Motor neuron (in vitro differentiated cells): Measurements from ENCODE around the gene RASGEF1C. TPM values are rescaled to one million over a fixed set of nuclear protein-coding genes. Genes with fewer than 3 reads are reported as not detected.

Source experiments
- ATAC-seq, 8 experiments: fragments of 200-7000 bp; cut with Tn5 transposase; replicated peaks in 6 of 8; 2 replicates each; pipeline ENCODE4 v1.8.0; 2021; ENCODE audit warnings: mild to moderate bottlenecking in 8 of 8, moderate library complexity in 8 of 8
- H3K27ac ChIP-seq, 2 donors: fragments of 250-450 bp; sonication (Bioruptor Pico); 2 replicates each; pipeline ENCODE4 v1.9.0; 2021; ENCODE audit warnings: antibody characterized with exemption in 2 of 2, mild to moderate bottlenecking in 2 of 2, moderate library complexity in 1 of 2
- H3K4me1 ChIP-seq, 2 donors: fragments of 250-450 bp; sonication (Bioruptor Pico); replicated peaks in 1 of 2; 2 replicates each; pipeline ENCODE4 v1.6.1; 2021; ENCODE audit warnings: antibody characterized with exemption in 2 of 2, mild to moderate bottlenecking in 2 of 2, moderate library complexity in 1 of 2
- H3K4me3 ChIP-seq, 5 donors: fragments of 250-450 bp; sonication (Bioruptor Pico); 2 replicates each; pipeline ENCODE4 v1.9.0; 2021; ENCODE audit warnings: antibody characterized with exemption in 5 of 5, mild to moderate bottlenecking in 5 of 5, moderate library complexity in 4 of 5
- WGBS, 10 experiments: fragments of 450-650 bp; shearing (Covaris generic); methylation state at CpG; one replicate each; pipeline ENCODE4 v1.0.0; 2022; 5-methylcytosine and 5-hydroxymethylcytosine counted together
- in situ Hi-C, 9 experiments: fragments of 400-800 bp; cut with MboI; loops; one replicate each; pipeline ENCODE4 v1.15.0; 2021; ENCODE audit warnings: low sequenced_read_pairs in 9 of 9, low pct_unique_long_range_greater_than_20kb in 2 of 9; ENCODE audit not compliant: unreplicated experiment in 9 of 9
- total RNA-seq, 8 experiments: library from RNA; unstranded; fragments of 300-600 nt; gene quantifications; 2 replicates each; pipeline versions ENCODE4 v1.2.3 to v1.2.4, GENCODE V29; 2022

Gene RASGEF1C
- total RNA-seq, 8 experiments from 2014 or later: 1.2 to 3.3 (median 1.3) TPM; not detected in 3

DNA sequence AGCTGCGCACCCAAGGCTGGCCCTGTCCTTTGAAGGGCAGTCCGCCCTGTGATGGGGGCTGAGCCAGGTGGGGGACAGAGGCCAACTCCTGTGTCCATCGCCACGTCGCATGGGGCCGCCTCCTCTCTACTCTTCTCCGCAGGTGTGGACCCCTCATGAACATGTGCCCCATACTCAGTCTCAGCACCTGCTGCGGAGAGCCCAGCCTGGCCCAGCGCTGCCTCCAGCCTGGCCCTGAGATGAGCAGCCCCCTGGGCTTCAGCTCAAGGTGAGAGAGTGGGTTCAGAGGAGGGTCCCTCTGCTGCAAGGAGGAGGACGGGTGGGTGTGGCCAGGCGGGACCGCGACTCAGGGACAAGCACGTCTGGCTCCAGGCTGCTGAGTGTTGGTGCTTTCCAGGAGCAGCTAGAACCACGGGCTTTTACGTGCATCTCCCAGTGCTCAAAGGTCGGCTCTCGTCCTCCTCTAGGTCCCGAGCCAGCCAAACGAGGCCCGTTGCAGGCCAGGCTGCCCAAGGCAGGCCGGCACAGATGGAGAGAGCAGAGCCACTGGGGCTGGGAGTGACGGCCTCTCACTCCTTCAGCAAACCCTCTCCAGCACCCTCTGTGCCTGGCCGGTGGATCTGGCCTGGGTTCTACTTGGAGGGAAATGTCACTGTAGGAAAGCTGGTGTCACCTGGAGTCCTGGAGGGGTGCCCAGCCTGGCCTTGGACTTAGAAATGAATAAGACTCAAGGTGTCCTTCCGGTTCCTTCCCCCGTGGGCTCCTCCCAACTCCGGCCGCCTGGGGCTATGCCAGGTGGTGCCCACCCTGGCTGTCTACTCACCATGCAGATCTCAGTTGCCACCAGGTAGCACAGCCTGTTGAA is 88.5 kb downstream of the RASGEF1C start:
- Histone ChIP-seq H3K4me1 (peaks cover 11 to 14% of the 10 kb centered on the region in 2 donors), H3K4me3 (no peak overlapping the region), H3K27ac (no peak overlapping the region)
- ATAC-seq: no peak
- in situ Hi-C loops: no loop called here
- 63 to 100% (median 100%) methylated on average over 1 to 7 of the region's 28 CpGs; no CpG with 5 or more reads in 5 of the 10 experiments for WGBS, 10 experiments

DNA sequence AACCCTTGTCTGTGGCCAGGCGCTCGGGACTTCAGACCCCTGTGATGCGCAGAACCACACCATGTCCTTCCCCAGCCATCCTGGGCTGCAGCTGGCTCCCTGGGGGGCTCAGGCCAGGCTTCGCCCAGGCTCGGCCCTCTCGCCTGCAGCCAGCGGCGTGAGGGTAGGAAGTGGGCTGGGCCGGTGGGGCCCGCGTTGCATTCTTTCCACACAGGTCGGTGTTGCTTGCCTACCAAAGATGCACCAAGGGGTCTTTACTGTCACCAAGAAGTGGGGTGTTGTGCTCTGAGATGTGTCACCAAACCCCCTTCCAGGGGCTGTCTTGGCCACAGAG is 89.1 kb downstream of the RASGEF1C start:
- 100% methylated on average over 1 of the region's 12 CpGs; no CpG with 5 or more reads in 9 of the 10 experiments for WGBS, 10 experiments
- in situ Hi-C loops: no loop called here
- ATAC-seq: no peak
- H3K4me3 ChIP-seq: no peak overlapping the region
- peaks cover 11 to 14% of the 10 kb centered on the region in 2 donors for H3K4me1 ChIP-seq
- no peak overlapping the region for H3K27ac ChIP-seq

DNA sequence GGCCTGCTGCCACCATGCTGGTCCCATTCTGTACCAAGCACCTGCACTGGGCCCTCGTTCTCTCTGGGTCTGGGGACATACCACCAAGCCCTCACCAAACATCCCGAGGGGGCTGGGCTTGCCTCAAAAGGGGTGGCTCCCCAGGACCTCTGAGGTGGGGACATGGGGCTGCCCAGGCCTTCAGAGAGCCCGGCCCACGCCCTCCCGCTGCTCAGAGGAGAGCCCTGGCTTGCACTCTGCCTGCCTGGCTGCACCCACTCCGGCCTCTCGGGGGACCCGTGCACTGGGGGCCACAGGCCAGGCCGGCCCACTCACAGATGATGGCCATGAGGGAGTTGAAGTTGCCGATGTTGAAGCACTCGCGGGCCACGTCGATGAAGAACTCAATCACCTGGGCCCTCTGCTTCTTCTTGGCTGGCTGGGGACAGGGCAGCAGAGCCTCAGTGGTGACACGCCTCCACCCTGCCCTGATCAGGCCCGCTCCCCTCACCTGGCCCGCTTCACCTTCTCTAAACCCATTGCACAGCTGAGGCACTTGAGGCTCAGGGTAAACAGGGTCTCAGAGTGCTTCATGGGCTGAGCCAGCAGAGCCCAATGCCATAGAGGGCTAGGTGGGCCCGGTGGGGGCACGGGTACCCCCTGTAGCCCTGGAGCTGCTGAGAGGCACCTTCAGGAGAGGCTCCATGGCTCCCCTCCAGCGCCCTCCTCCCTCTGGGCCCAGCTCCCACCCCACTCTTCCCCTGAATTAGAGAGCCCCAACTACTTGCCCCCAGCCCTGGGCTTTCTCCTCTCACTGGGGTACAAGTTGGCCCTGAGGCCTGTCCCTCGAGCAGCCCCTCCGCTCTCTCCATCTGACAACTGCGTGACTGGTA is 89.7 kb downstream of the RASGEF1C start:
- 80 to 98% (median 95%) methylated on average over 1 to 8 of the region's 23 CpGs; no CpG with 5 or more reads in 7 of the 10 experiments for WGBS, 10 experiments
- H3K27ac ChIP-seq: no peak overlapping the region
- ATAC-seq: no peak
- H3K4me3 ChIP-seq: no peak overlapping the region
- peaks cover 11 to 14% of the 10 kb centered on the region in 2 donors for H3K4me1 ChIP-seq
- in situ Hi-C loops: no loop called here

DNA sequence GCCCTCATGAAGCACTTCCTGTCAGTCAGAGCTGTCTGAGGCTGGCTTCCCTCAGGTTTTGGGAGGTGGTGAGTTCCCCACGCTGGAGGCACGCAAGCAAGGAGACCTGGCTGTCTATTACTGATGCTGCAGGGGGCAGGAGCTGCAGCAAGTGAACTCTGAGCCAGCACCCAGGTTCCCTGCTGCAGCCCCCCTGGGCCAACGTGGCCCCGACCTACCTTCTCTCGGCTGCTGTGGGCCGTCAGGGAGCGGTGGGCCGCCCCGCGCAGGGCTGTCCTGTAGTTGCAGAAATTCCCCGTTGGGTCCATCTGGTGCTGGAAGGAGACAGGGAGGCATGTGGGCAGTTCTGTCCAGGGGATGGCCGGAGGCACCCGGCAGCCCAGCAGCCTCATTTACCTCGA is 90.6 kb downstream of the RASGEF1C start:
- no peak overlapping the region for H3K4me3 ChIP-seq
- ATAC-seq: no peak
- peaks cover 11 to 14% of the 10 kb centered on the region in 2 donors for H3K4me1 ChIP-seq
- H3K27ac ChIP-seq: no peak overlapping the region
- WGBS, 10 experiments: 60 to 85% (median 80%) methylated on average over 1 to 5 of the region's 14 CpGs; no CpG with 5 or more reads in 5 of the 10 experiments
- in situ Hi-C loops: no loop called here

DNA sequence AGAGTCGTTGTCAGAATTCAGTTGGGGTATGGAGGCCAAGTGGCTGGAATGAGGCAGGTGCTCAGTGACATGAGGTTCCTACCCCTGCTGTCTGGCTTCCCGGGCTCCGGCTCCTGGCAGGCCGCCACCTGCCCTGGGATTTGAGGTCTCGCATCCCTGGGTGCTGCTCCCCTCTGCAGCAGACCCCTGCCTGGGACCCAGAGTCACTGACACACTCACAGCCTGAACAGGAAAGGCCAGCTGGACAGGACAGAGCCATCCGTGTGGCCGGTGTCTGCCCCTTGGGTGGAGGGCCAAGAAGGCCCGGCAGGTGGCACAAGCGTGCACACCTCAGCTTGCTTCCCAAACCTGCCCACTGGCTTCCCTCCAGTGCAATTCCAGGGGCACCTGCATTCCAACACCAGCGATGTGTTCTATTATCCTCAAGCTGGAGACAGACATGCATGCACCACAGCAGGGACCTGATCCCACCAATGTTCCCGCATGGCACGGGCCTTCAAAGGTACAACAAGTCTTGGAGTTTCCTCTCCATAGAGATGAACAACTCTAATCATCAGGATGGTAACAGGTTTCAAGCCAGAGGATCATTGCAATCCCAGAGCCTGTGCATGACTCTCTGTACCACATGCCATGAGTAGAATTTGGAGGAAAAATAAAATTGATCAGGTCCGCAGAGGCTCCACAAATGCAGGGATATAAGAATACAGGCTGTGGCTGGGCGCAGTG is 91.8 kb downstream of the RASGEF1C start:
- H3K4me3 ChIP-seq: no peak overlapping the region
- peak in 1 of 8 experiments; percentile 61 for ATAC-seq
- no peak overlapping the region for H3K27ac ChIP-seq
- WGBS, 10 experiments: 40 to 100% (median 95%) methylated on average over 1 to 7 of the region's 14 CpGs; no CpG with 5 or more reads in 3 of the 10 experiments
- in situ Hi-C loops: no loop called here
- peaks cover 11 to 14% of the 10 kb centered on the region in 2 donors for H3K4me1 ChIP-seq

DNA sequence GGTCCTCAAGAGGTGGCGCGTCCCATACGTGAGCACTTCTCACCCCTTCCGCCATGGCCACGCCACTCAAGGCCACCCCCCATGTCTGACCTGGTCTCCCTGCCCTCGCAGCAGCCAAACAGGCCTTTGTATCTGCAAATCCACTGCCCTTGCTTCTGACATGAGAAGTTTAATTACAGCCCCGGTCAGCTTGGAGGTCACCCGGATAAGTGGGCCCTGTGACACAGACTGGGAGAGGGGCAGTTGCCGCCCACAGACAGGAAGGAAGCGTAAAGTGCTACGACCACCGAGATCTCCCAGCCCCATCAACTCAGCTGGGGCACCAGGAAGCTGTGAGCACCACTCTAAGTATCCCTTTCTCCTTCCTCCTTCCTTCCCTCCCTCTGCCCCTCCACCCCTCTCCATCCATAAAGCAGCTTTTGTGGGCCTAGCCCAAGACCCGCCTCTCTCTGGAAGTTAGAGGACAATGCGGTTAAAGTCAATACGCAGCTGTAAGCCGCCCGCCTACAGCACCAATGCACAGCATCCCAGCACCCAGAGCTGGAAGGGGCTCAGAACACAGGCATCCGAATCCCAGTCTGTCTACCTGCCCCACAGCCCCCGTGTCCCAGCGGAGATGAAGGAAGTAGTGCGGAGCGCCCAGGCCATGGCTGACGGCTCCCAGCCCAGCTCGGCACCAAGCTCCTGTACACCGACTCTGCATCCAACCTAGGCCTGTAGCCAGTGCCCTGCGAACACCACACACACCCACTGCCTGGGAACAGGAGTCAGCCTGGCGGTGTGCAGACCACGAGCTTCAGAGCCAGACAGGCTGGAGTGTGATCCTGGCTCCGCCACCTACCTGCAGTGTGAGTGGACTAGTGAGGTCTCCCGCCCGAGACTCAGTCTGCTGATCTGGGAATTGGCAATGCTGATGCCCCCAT is 92.7 kb downstream of the RASGEF1C start:
- H3K4me3 ChIP-seq: no peak overlapping the region
- ATAC-seq: peak in 4 of 8 experiments; percentile 25 to 47 (median 33)
- WGBS, 10 experiments: 40 to 100% (median 70%) methylated on average over 1 to 7 of the region's 31 CpGs; no CpG with 5 or more reads in 6 of the 10 experiments
- in situ Hi-C loops: no loop called here
- no peak overlapping the region for H3K27ac ChIP-seq
- H3K4me1 ChIP-seq: peaks cover 6 to 12% of the 10 kb centered on the region in 2 donors

DNA sequence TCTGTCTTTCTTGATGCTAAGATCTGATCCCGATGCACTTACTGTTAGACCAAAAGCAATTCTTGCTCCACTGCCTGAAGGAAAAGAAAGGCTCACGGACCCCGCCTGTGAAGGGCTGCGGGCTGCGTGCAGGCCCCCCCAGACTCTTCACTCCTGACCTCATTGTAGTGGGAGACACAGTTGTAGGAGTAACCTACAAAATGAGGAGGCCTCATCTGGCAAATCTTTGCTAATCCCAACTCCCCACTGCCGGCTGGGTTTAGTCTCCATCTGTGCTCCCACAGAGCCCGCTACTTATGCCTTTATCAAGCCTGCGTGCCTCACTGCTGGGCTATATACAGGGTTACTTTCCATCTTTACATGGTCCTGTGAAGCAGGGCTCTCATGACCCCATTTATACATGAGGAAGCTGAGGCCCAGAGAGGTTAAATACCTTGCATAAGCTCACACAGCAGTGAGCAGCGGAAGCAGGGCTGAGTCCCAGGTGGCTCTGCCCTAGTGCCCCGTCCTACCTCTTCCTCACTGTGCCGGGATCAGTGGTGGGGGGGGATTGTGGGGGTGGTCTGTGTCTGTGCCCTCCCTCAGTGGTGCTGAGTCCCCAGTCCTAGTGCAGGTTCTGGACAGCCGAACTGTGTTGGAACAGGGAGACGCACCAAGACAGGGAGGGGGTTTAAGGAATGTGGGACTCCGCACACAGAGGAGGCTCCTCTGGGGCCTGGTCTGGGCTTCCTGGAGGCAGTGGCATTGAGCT is 93.5 kb downstream of the RASGEF1C start:
- in situ Hi-C loops: no loop called here
- H3K27ac ChIP-seq: no peak overlapping the region
- peak in 2 of 8 experiments; percentile 3 to 14 for ATAC-seq

DNA sequence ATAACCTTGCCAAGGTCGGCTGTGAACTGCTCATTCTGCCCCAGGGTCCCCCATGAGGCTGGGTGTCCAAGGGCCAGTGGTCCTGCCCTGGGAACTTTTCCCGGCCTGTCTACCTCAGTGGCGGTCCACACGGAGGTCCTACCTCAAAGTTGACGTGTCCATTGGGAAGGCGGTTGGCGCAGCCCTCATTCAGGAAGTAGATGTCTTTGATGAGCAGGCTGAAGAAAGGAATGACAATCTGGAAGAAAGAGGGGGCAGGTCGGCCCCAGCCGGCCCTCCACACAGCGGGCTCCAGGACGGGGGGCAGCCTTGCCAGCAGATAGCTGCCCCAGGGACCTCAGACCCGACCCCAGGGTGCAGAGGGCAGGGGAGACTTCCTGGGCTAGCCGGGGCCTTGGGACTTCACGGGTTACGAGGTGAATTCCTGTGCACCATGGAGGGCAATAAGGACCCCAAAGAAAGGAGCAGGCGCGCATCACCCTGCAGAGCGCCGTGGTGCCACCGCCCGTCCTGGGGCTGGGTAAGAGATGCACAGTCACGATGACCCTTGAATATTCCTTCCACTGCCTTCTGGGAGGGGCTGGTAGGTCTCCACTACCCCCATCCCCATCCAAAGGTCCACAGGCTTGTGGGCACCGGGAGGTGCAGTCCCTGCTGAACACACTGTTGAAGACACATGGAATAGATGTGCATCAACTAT is 94.6 kb downstream of the RASGEF1C start:
- Histone ChIP-seq H3K4me3 (no peak overlapping the region), H3K27ac (no peak overlapping the region), H3K4me1 (peaks cover 6 to 12% of the 10 kb centered on the region in 2 donors)
- WGBS, 10 experiments: 70 to 96% (median 92%) methylated on average over 1 to 9 of the region's 23 CpGs; no CpG with 5 or more reads in 5 of the 10 experiments
- in situ Hi-C loops: no loop called here
- no peak for ATAC-seq

More for the DNA sequence above, 93.5 kb downstream of the RASGEF1C start:
- H3K4me3 ChIP-seq: no peak overlapping the region
- peaks cover 6 to 12% of the 10 kb centered on the region in 2 donors for H3K4me1 ChIP-seq
- 69 to 96% (median 86%) methylated on average over 1 to 6 of the region's 14 CpGs; no CpG with 5 or more reads in 2 of the 10 experiments for WGBS, 10 experiments

DNA sequence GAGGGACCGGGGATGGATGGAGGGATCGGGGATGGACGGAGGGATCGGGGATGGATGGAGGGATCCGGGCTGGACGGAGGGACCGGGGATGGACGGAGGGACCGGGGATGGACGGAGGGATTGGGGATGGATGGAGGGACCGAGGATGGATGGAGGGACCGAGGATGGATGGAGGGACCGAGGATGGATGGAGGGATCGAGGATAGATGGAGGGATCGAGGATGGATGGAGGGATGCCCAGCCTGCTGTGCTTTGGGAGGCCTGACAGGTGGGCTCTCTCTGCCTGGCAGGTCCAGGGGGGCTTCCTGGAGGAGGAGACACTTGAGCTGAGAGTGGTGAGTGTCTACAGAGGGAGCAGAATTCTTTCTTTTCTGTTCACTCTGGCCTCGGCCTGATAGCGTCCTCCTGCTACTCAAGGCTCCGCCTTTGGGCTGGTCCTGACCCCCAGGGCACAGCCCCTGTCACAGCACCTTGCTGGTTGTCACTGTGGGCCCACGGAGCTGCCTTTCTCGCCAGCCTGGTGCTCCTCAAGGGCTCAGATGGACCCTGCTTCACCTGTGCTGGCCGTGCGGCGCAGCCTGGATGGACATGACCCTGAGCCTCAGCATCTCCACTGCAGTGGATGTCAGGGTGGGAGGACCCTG is 95.2 kb downstream of the RASGEF1C start:
- peaks cover 6 to 12% of the 10 kb centered on the region in 2 donors for H3K4me1 ChIP-seq
- H3K4me3 ChIP-seq: no peak overlapping the region
- in situ Hi-C loops: no loop called here
- no peak for ATAC-seq
- no peak overlapping the region for H3K27ac ChIP-seq
- 40 to 100% (median 100%) methylated on average over 1 to 3 of the region's 23 CpGs; no CpG with 5 or more reads in 5 of the 10 experiments for WGBS, 10 experiments

DNA sequence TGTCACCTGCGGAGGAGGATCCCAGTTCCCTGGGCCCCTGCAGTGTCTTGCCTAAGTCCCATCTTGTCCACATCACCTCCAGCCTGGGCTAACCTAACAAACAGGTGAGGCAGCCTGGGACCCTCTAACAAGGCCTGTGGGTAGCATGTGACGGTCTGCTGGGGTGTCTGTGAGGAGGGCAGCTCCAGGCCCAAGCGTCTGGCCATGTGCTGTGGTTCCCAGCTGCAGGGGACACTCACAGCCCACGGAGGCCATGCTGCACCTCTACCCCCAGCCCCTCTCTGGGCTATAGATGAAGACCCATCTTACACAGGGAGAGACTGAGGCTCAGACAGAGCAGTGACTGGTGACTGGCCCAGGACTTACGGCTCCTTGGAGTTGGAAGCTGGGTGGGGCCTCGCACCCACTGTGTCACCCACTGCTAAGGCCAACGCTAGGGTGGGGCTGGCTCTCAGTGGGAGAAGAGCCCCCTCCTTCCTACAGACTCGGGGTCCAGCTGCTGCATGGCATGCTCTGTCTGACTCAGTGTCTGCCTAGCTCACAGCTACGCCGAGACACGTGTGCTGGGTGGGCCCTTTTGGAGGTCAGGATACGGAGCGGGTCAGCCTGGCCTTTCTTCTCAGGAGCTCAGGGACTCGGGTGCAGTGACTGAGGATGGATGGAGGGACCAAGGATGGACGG is 96.7 kb downstream of the RASGEF1C start:
- Histone ChIP-seq H3K27ac (no peak overlapping the region), H3K4me1 (peaks cover 6 to 10% of the 10 kb centered on the region in 2 donors), H3K4me3 (no peak overlapping the region)
- ATAC-seq: no peak
- in situ Hi-C loops: no loop called here
- 33 to 80% methylated on average over 1 of the region's 15 CpGs; no CpG with 5 or more reads in 8 of the 10 experiments for WGBS, 10 experiments
